ENCODE measurements around the gene MYMX. TPM values are rescaled to one million over a fixed set of nuclear protein-coding genes. Genes with fewer than 3 reads are reported as not detected.

MYMX gene
- total RNA-seq, 1 experiment from 2014 or later, result 0.53 TPM

DNA sequence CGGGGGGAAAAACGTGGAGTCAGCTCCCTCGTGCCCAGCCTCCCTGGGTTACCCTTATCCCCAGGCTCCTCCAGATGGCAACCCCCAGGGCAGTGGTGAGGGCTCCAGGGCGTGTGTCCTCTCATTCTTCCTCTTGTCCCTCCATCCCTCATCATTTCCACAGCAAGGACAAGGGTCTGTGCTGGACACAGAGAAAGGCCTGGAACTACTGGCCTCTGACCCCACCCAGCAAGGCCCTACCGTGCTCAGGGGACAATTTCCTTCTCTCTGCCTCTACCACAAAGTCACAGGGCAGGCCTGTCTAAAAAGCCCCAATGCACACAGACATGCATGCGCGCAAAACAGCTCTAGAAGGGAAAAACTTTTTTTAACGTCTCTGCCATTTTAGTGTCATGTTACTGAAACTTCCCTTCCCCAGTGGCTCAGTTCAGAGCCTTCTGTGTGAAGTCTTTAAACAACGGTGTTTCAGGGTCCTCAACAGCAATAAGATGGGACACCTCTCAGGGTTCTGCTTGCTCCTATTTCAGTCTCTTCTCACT is 41.7 kb downstream of the MYMX start:
- DNase-seq (ENCODE audit: low read depth in 1 of 2, low spot score in 2 of 2), result no peak
- Histone ChIP-seq H3K27me3 (replicated peaks) (no peaks in the 10 kb centered on the region), H3K27ac (no peak overlapping the region), H3K4me3 (no peak overlapping the region), H3K9me3 (replicated peaks) (no peaks in the 10 kb centered on the region), H3K4me1 (replicated peaks) (peaks cover 28% of the 10 kb centered on the region), H3K36me3 (peaks cover 93% of the 10 kb centered on the region)

DNA sequence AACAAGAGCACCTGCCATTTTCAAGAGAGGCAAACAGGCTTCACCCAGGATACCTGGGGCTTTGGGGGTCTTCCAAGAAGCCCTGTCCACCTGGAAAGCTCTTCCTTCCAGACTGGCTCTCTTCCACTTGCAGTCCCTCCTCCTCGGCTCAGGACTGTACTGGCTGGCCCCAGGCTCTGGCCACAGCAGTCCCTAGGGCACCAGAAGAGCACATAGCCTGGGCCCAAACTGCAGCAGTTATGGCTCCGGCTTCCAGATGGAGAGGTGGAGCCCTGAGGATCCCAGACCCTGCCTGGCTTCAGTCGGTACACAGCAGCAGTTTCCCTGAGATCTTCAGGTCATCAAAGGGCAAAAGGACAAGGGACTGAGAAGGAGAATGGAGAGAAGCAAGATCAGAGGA is 42.2 kb downstream of the MYMX start:
- Histone ChIP-seq H3K27me3 (replicated peaks) (no peaks in the 10 kb centered on the region), H3K4me1 (replicated peaks) (peaks cover 33% of the 10 kb centered on the region), H3K4me3 (no peak overlapping the region), H3K36me3 (peaks cover 87% of the 10 kb centered on the region), H3K9me3 (replicated peaks) (no peaks in the 10 kb centered on the region), H3K27ac (no peak overlapping the region)
- DNase-seq (ENCODE audit: low read depth in 1 of 2, low spot score in 2 of 2), result no peak

DNA sequence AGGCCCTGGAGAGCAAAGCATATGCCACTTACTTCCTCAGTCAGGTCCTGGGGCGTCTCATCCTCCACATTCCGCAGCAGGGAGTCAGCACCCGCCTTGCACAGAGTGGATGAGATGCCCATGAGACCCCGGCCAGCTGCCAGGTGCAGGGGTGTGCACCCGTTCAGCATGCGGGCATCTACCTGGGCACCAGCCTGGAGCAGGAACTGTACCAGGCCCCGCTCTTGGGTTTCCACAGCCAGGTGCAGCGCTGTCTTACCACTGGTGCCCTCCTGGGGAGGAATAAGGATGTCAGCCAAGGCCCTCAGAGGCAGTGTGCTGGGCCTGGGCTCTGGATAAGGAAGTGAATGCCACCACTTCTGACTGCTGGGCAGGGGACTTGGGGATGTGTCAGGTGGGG is 43.3 kb downstream of the MYMX start:
- Histone ChIP-seq H3K27me3 (replicated peaks) (no peaks in the 10 kb centered on the region), H3K36me3 (peaks cover 77% of the 10 kb centered on the region), H3K27ac (no peak overlapping the region), H3K9me3 (replicated peaks) (no peaks in the 10 kb centered on the region), H3K4me3 (no peak overlapping the region), H3K4me1 (replicated peaks) (peaks cover 43% of the 10 kb centered on the region)
- DNase-seq (ENCODE audit: low read depth in 1 of 2, low spot score in 2 of 2), result no peak

DNA sequence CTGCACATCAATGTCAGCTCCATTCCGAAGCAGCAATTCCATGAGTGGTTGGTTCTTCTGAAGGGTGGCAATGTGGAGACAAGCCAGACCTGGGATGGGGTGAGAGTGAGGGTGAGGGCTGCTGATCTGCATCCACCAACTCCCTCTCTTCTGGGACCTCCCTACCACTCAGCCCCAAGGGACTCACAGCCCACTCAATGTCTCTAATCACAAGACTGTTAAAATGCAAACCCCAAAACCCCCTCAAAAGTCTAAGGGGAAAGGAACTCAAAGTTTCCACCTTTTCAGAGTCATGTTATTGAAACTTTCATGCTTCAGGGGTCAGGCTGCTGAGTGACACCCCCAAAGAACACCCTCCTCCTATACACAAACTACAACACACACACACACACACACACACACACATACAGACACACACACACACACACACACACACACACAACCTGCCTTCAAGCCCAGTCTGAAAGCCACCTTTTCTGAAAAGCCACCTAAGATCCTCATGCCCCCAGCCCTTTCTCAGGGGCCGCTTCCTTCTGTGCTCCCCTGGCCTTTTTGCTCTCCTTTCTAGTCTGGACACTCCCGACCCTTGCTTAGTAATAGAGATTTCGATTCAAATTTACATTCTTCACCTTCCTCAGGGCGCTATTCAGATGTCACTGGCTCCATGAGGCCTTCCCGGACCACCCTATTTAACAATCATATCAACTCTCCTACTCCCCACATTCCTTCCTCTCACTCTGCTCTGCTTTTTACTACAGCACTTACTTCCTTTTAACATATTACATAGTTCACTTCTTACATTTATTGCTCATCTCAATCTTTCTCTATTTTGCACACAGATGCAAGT is 43.9 kb downstream of the MYMX start:
- peaks cover 43% of the 10 kb centered on the region for H3K4me1 ChIP-seq (replicated peaks)
- no peaks in the 10 kb centered on the region for H3K27me3 ChIP-seq (replicated peaks)
- no peak overlapping the region for H3K4me3 ChIP-seq
- peaks cover 70% of the 10 kb centered on the region for H3K36me3 ChIP-seq
- H3K9me3 ChIP-seq (replicated peaks), result no peaks in the 10 kb centered on the region
- H3K27ac ChIP-seq, result no peak overlapping the region
- DNase-seq (ENCODE audit: low read depth in 1 of 2, low spot score in 2 of 2), result no peak

DNA sequence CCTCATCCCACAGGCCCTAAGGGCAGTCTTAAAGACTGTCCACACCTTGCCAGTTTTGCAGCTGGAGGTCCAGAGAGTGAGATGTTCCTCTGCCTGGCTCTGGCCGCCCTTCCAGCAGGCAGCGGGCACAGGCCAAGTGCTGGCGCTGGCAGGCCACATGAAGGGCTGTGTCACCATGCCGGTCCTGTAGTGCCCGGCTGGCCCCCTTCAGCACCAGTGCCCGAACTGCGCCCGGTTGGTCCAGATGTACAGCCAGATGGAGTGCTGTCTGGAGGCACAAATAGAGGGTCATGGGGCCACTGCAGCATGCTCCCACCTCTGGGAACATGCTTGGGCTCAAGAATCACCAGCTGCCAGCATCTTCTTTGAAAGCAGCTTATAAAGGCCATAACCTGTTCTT is 44.9 kb downstream of the MYMX start:
- Histone ChIP-seq H3K4me3 (no peak overlapping the region), H3K27ac (no peak overlapping the region), H3K36me3 (peaks cover 61% of the 10 kb centered on the region), H3K4me1 (replicated peaks) (peaks cover 37% of the 10 kb centered on the region), H3K27me3 (replicated peaks) (no peaks in the 10 kb centered on the region), H3K9me3 (replicated peaks) (no peaks in the 10 kb centered on the region)
- DNase-seq (ENCODE audit: low read depth in 1 of 2, low spot score in 2 of 2), result no peak

DNA sequence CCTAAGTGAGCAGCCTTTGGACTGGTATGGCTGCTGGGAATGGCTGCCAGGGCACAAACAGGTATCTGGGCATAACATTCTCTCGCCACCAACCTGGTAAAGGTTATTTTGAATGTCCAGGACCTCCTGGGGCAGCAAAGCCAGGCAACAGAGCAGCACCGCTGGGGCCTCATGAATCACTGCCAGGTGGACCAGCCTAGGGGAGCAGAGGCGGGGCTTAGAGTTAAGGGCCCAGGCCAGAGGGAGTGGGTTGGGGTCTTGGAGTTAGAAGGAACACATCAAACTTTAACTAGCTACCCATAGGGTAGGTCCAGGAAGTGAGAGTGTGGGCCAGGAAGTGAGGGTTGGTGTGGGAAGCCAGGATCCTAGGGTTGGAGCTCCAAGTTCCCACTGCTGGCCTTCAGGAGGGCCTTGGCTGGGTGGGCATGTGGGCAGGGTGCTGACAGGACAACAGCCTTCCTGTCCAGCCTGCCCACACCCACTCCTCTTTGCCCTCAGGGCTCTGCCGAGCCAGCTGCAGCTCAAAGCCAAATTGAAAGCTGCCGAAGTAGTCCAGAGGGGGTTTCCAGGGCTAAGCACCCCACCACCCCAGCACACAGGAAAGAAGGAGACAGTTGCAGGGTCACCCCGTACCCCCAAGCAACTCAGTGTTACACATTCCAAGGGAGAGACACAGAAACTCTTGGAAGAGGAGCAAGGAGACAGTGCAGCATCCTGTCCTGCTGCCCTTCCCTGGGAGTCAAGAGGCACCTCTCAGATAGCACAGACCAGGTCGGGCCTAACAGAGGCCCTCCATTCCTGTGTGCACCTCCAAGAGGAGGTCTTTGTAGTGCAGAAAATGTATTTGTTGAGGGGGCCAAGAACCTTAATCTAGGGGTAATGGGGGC is 46.0 kb downstream of the MYMX start:
- no peaks in the 10 kb centered on the region for H3K9me3 ChIP-seq (replicated peaks)
- H3K4me3 ChIP-seq, result peak overlapping the region; percentile 67
- H3K27ac ChIP-seq, result peak overlapping the region; percentile 42
- DNase-seq (ENCODE audit: low read depth in 1 of 2, low spot score in 2 of 2), result no peak
- H3K36me3 ChIP-seq, result peaks cover 54% of the 10 kb centered on the region
- peaks cover 32% of the 10 kb centered on the region for H3K4me1 ChIP-seq (replicated peaks)
- no peaks in the 10 kb centered on the region for H3K27me3 ChIP-seq (replicated peaks)

DNA sequence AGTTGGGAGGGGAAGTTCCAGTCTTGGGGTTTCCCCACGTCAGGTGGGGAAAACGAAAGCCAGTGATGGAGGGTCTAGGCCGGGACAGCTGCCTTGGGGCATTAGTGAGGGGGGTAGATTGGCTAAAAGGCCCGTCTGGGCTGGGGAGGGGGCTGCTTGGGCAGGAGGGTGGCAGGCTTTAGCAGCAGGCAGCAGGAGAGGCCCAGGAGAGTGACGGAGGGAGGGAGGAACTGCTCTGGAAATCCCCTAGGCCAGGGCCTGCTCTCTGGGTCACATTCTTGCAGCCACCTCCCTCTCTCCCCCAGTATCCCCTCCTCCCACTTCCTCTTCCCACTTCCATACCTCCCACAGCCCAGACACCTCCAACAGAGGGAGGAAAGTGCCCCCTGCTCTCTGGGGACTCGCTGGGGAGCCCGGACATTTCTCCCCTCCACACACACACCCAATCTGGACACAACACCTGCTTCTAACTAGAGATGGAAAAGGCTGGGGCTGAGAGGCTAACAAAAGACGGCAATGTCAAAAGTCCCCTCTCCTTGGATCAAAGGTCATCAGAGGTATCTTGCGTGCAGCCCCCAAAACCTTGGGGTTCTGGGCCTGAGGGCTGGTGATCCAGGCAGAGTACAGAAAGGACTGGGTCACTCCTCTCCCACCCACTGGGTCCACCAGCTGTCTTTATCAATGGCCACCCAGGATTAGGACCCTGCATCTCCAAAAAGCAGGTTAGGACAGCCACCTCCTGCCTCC is 46.8 kb downstream of the MYMX start:
- Histone ChIP-seq H3K9me3 (replicated peaks) (no peaks in the 10 kb centered on the region), H3K27ac (peak overlapping the region; percentile 42), H3K27me3 (replicated peaks) (peaks cover 2% of the 10 kb centered on the region; the same call in 1 of the 2 replicates), H3K4me3 (peak overlapping the region; percentile 67), H3K36me3 (peaks cover 46% of the 10 kb centered on the region), H3K4me1 (replicated peaks) (peaks cover 27% of the 10 kb centered on the region)
- peak; percentile 47 to 76 for DNase-seq (ENCODE audit: low read depth in 1 of 2, low spot score in 2 of 2)

DNA sequence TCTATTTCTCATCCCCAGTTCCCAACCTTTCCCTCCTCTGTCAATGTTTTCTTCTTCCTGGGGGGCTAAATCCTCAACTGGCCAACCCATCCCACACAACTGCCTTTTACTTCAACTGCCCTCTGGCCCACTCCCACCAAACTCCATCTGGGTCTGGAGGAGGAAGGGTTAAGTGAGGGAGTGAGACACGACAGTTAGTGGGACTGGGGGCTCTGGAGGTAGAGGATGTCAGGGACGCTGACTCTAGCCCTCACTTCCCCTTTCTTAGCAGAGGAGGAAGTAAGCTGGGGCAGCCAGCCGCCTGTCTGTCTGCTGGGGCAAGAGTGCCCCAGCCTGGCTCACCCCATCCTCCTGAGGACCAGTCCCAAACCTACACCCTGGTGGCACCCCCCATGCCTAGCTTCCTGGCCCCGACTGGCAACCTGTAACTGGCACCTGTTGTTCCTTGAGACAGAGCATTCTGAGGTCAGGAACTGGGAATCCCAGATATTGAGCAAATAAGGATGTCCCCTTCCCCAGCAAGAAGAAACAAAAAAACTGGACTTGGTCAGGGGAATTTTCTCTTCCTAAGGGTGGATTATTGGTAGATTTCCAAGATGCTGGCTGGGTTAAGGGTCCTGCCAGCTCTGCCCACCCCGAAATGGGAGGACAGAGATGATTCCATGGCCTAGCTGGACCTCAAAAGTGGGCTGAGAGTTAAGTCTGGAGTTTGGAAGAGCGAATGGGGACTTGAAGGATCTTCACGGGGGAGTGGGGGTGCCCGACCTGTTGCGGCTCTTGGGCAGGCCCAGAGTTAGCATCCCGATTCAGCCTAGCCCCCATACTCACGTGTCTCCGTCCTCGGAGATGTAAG is 47.7 kb downstream of the MYMX start:
- H3K27ac ChIP-seq, result no peak overlapping the region
- no peak for DNase-seq (ENCODE audit: low read depth in 1 of 2, low spot score in 2 of 2)
- peaks cover 27% of the 10 kb centered on the region for H3K4me1 ChIP-seq (replicated peaks)
- H3K4me3 ChIP-seq, result peak overlapping the region; percentile 67
- peaks cover 38% of the 10 kb centered on the region for H3K36me3 ChIP-seq
- H3K27me3 ChIP-seq (replicated peaks), result peaks cover 10% of the 10 kb centered on the region
- no peaks in the 10 kb centered on the region for H3K9me3 ChIP-seq (replicated peaks)

DNA sequence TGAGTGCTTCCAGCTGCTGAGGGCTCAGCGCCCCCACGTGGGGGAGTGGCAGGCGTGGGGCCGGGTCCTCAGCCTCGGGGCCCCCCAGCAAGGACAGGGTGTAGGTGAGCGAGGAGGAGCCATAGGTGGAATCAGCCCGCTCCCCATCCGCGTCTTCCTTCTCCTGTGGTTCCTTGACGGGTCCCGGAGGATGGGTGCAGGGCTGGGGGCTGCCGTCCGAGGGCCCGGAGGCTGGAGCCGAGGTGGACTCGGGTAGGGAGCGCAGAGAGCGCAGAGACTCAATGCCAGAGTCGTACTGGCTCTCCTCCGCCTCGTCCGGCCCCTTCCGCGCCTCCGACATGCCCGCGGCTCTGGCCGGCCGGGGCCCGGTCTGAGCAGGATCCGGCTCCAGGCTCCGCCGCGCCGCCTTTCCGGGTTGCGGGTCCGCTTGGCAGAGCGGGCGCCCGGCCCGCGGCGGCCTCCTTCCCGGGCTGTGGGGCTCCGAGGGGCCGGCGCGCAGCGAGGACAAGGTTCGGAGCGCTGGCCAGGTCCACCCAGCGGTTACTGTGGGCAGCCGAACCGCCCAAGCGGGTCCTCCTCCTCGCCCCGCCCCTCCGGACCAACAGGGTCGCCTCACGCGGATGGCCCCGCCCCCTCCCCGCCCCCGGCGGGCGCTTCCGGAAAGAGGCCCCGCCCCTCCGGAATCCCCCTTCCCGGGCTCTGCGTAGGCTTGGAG is 48.4 kb downstream of the MYMX start, which contains the start of gene NFKBIE:
TSS of gene NFKBIE (minus strand) at position 545 of the 715 bp plus-strand sequence. CDS start at position 340, 205 bp downstream.
- peak within 1 kb of the TSS; percentile 50 for H3K27ac ChIP-seq
- H3K36me3 ChIP-seq, result peaks cover 32% of the 10 kb centered on the region
- H3K4me1 ChIP-seq (replicated peaks), result peaks cover 27% of the 10 kb centered on the region
- no peaks in the 10 kb centered on the region for H3K9me3 ChIP-seq (replicated peaks)
- peak; percentile 87 to 97 for DNase-seq (ENCODE audit: low read depth in 1 of 2, low spot score in 2 of 2)
- H3K27me3 ChIP-seq (replicated peaks), result peaks cover 18% of the 10 kb centered on the region
- peak within 1 kb of the TSS; percentile 67 for H3K4me3 ChIP-seq

DNA sequence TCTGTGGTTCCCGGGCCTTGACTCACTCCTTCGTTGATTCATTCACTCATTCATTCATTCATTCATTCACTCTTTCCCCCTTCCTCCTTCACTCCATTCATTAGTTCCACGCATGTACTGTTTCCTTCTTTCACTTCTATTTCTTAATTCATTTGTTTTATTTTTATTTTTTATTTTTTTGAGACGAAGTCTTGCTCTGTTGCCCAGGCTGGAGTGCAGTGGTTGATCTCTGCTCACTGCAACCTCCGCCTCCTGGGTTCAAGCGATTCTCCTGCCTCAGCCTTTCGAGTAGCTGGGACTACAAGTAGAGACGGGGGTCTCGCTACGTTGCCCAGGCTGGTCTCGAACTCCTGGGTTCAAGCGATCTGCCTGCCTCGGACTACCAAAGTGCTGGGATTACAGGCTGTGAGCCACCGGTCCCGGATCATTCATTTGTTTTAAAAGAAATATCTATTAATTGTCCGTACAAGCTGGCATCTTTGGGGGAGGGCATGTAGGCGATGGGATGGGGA is 49.1 kb downstream of the MYMX start:
- Histone ChIP-seq H3K27me3 (replicated peaks) (peaks cover 18% of the 10 kb centered on the region), H3K27ac (no peak overlapping the region), H3K36me3 (peaks cover 26% of the 10 kb centered on the region), H3K4me1 (replicated peaks) (peaks cover 27% of the 10 kb centered on the region), H3K4me3 (no peak overlapping the region), H3K9me3 (replicated peaks) (no peaks in the 10 kb centered on the region)
- no peak for DNase-seq (ENCODE audit: low read depth in 1 of 2, low spot score in 2 of 2)

DNA sequence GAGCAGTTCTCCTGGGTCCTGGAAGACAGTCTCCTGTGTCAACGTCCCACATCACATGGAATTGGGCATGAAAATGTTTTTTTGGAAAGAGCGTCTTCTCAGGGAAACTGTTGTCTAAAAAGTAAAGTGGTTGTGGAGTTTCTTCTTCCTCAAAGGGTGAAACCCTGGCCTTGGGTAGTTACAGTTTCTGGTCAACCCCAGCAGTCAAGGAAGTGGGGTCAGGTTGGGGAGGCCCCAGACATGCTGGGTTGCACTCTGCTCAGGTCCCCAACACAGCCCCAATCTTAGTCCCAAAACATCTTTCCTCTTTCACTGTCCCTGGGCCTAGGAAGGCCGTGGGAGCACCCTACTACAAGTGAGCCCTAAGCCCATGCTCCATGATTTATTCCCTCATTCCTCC is 49.6 kb downstream of the MYMX start:
- H3K4me1 ChIP-seq (replicated peaks), result peaks cover 27% of the 10 kb centered on the region
- peaks cover 20% of the 10 kb centered on the region for H3K36me3 ChIP-seq
- H3K27me3 ChIP-seq (replicated peaks), result peaks cover 22% of the 10 kb centered on the region
- no peak for DNase-seq (ENCODE audit: low read depth in 1 of 2, low spot score in 2 of 2)
- no peaks in the 10 kb centered on the region for H3K9me3 ChIP-seq (replicated peaks)
- H3K4me3 ChIP-seq, result no peak overlapping the region
- no peak overlapping the region for H3K27ac ChIP-seq

DNA sequence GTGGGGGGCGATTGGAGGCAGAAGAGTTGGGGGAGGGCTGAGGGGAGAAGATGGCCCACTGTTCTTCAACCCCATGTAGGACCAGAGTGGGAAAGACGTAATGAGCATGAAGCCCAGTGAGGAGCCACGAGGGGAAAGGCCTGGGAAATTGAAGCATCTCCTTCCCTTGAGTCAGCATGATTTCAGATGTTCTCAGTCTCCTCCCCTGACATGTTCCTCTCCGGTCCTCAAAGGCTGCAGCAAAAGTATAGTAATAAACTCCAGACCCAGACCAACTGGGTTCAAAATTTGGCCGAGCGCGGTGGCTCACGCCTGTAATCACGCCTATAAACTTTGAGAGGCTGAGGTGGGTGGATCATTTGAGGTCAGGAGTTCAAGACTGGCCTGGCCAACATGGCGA is 50.5 kb downstream of the MYMX start:
- Histone ChIP-seq H3K27me3 (replicated peaks) (peaks cover 25% of the 10 kb centered on the region), H3K27ac (no peak overlapping the region), H3K4me1 (replicated peaks) (peaks cover 27% of the 10 kb centered on the region), H3K4me3 (no peak overlapping the region), H3K9me3 (replicated peaks) (no peaks in the 10 kb centered on the region), H3K36me3 (peaks cover 11% of the 10 kb centered on the region)
- DNase-seq (ENCODE audit: low read depth in 1 of 2, low spot score in 2 of 2), result no peak
